ENCODE results near the gene NUFIP1. TPM values are rescaled to one million over a fixed set of nuclear protein-coding genes. Genes with fewer than 3 reads are reported as not detected.

The NUFIP1 gene
- 1 to 10 TPM; 2.3 to 9.5 (median 6.8) TPM for total RNA-seq
- polyA plus RNA-seq: 1 to 10 TPM; 3.6 to 7.4 TPM
- long read RNA-seq, donor 1, transcript NUFIP1-201 (10 exons, 3,492 nt): major isoform, 7 of 7 reads
- long read RNA-seq, donor 1, partial matches to known transcripts: 0 of 7 reads
- long read RNA-seq, donor 1, other reads (novel, unspliced or antisense): 0 of 7 reads
- long read RNA-seq, donor 2, partial matches to known transcripts: 0 of 2 reads
- long read RNA-seq, donor 2, other reads (novel, unspliced or antisense): 0 of 2 reads
- long read RNA-seq, donor 3, partial matches to known transcripts: 0 of 2 reads
- long read RNA-seq, donor 3, other reads (novel, unspliced or antisense): 0 of 2 reads

- Histone ChIP-seq H3K4me1 (ENCODE audit: insufficient read depth) (peaks cover 15% of the 10 kb centered on the region), H3K27me3 (no peaks in the 10 kb centered on the region), H3K36me3 (no peaks in the 10 kb centered on the region), H3K27ac (peak within 1 kb of the TSS; percentile 54 to 79), H3K9me3 (no peaks in the 10 kb centered on the region), H3K4me3 (peak within 1 kb of the TSS; percentile 89)
- 0 to 3% (median 1%) methylated on average over 61 to 66 of the region's 66 CpGs for WGBS, 3 donors
- DNase-seq: peak; percentile 87 to 94 (median 92)
- TF ChIP-seq, protein P1, sequence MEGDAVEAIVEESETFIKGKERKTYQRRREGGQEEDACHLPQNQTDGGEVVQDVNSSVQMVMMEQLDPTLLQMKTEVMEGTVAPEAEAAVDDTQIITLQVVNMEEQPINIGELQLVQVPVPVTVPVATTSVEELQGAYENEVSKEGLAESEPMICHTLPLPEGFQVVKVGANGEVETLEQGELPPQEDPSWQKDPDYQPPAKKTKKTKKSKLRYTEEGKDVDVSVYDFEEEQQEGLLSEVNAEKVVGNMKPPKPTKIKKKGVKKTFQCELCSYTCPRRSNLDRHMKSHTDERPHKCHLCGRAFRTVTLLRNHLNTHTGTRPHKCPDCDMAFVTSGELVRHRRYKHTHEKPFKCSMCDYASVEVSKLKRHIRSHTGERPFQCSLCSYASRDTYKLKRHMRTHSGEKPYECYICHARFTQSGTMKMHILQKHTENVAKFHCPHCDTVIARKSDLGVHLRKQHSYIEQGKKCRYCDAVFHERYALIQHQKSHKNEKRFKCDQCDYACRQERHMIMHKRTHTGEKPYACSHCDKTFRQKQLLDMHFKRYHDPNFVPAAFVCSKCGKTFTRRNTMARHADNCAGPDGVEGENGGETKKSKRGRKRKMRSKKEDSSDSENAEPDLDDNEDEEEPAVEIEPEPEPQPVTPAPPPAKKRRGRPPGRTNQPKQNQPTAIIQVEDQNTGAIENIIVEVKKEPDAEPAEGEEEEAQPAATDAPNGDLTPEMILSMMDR (IDR thresholded peaks at IDR 0.05): no peak
- peak; percentile 50 for TF ChIP-seq POLR2A (IDR thresholded peaks at IDR 0.05)
- intact Hi-C loops (cut with DNase I): no loop called here
Observed at GRCh38 chr13:44989071-44989889, at the start of gene NUFIP1, which contains the start of gene GPALPP1. TSS of gene NUFIP1 (minus strand) at chr13:44989471. CDS start at chr13:44989436, 35 bp downstream. TSS of gene GPALPP1 (plus strand) at chr13:44989538. CDS start at chr13:44989655, 117 bp downstream.

DNA sequence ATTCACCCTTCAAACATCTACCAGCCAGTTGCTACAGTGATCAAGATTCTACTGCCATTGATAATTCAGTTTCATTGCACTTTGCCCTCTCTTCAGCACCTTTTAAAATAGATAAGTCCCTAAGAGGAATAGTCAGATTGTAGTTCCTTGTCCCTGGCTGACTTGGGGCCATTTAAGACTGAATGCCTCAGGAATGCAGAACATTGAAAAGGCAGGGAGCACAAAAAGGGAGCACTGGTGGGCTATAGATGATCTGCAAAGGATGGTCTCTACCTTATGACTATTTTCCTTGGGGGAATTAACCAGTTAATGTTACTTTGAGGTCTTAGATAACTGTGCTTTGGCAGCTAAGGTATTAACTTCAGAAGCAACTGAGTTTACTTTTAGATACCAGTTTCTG lies 46.9 kb upstream of the NUFIP1 start:
- Histone ChIP-seq H3K4me1 (ENCODE audit: insufficient read depth) (no peaks in the 10 kb centered on the region), H3K36me3 (no peaks in the 10 kb centered on the region), H3K4me3 (no peak overlapping the region), H3K27me3 (no peaks in the 10 kb centered on the region), H3K9me3 (no peaks in the 10 kb centered on the region), H3K27ac (no peak overlapping the region)
- TF ChIP-seq EP300 (IDR thresholded peaks at IDR 0.05): no peak
- no peak for TF ChIP-seq POLR2A (IDR thresholded peaks at IDR 0.05)
- TF ChIP-seq, protein P1 (IDR thresholded peaks at IDR 0.05): no peak
- intact Hi-C loops (cut with DNase I): no loop called here
- DNase-seq: no peak

DNA sequence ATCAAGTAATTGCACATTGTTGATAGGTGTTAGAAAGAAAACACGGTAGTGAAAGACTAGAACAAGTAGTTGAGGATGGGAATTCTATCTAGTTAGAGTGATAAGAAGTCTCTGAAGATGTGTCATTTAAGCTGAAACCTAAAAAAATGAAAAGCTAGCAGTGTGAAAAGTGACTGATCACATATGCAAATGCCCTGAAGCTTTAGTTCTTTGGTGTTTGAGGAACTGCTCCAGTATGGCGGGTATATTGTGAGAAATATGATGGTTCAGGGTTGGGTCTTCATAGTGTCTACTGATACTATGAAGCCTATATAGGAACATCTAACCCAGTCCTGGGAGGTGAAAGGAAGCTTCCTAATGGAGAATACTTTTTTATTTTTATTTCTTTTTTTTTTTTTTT lies 45.1 kb upstream of the NUFIP1 start:
- Histone ChIP-seq H3K9me3 (no peaks in the 10 kb centered on the region), H3K27me3 (no peaks in the 10 kb centered on the region), H3K4me3 (no peak overlapping the region), H3K36me3 (no peaks in the 10 kb centered on the region), H3K27ac (no peak overlapping the region), H3K4me1 (ENCODE audit: insufficient read depth) (no peaks in the 10 kb centered on the region)
- WGBS, 3 donors: 92 to 96% (median 94%) methylated on average over 2 of the region's 2 CpGs
- intact Hi-C loops (cut with DNase I): no loop called here
- TF ChIP-seq POLR2A (IDR thresholded peaks at IDR 0.05) (no peak), EP300 (IDR thresholded peaks at IDR 0.05) (no peak)
- TF ChIP-seq, protein P1 (IDR thresholded peaks at IDR 0.05): no peak
- DNase-seq: no peak

- H3K27ac ChIP-seq: no peak overlapping the region
- no peak for DNase-seq
- no peaks in the 10 kb centered on the region for H3K27me3 ChIP-seq
- WGBS, 3 donors: 97 to 100% (median 99%) methylated on average over 2 of the region's 2 CpGs
- intact Hi-C loops (cut with DNase I): no loop called here
- TF ChIP-seq POLR2A (IDR thresholded peaks at IDR 0.05): no peak
- TF ChIP-seq EP300 (IDR thresholded peaks at IDR 0.05): no peak
- TF ChIP-seq, protein P1 (IDR thresholded peaks at IDR 0.05): no peak
- no peak overlapping the region for H3K4me3 ChIP-seq
- no peaks in the 10 kb centered on the region for H3K36me3 ChIP-seq
- H3K4me1 ChIP-seq (ENCODE audit: insufficient read depth): no peaks in the 10 kb centered on the region
- H3K9me3 ChIP-seq: no peaks in the 10 kb centered on the region
Observed at GRCh38 chr13:45024847-45025246, 35.6 kb upstream of the NUFIP1 start.

Data from ovary (tissue), 10 donors.